GM21515 (cell line): ENCODE data around the gene MTHFR.

ENCODE experiments used
- ATAC-seq: cut with Tn5 transposase; IDR thresholded peaks from one replicate; pipeline ENCODE4 v1.9.1; 2021; ENCODE audit not compliant: unreplicated experiment

The MTHFR gene

DNA sequence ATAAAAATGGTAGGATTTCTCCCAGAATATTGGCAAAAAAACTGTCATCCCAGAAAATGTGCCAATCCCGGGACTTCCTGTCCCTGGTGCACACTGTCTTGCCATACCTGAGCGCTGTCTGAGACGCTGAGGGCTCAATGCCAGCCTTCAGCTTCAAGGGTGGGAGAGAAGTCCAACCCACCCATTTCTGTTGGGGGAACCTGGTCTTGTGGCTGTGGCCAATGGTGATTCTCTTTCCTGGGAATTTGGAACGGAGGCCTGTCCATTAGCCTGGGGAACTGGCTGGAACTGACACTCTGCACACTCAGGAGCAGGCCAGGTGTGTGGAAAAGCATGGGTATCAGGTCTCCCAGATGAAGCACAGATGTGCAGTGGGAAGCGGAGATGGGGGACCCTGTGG, 6.7 kb downstream of the MTHFR start:
- no peak for ATAC-seq

DNA sequence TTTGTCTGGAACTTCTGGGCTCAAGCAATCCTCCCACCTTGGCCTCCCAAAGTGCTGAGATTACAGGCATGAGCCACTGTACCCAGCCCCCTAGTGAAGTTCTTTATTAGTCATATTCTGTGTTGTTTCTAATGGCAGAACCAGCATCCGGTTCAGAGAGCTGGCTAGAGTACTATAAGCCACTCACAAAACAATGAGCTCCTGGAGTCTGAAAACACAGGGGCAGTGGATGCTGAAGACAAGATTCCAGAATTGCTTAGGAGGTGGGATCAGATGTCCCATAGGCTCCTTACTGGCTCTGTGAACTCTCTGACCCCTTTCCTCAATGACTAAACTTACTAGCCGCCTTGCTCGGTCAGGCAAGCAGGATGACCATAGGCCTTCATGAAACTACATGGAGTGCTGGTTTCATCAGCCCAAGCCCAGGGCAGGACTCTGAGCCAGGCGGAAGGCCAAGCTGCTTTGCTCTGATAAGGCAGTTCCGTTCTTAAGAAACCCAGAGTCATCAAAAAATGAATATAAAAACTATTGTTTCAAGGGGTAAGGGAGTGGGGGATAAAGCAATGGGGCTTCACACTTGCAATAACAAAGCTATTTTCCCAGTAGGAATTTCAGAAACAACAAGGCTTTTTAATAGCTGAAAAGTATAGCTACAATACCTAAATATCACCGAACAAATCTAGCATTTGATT, 8.1 kb downstream of the MTHFR start:
- no peak for ATAC-seq

DNA sequence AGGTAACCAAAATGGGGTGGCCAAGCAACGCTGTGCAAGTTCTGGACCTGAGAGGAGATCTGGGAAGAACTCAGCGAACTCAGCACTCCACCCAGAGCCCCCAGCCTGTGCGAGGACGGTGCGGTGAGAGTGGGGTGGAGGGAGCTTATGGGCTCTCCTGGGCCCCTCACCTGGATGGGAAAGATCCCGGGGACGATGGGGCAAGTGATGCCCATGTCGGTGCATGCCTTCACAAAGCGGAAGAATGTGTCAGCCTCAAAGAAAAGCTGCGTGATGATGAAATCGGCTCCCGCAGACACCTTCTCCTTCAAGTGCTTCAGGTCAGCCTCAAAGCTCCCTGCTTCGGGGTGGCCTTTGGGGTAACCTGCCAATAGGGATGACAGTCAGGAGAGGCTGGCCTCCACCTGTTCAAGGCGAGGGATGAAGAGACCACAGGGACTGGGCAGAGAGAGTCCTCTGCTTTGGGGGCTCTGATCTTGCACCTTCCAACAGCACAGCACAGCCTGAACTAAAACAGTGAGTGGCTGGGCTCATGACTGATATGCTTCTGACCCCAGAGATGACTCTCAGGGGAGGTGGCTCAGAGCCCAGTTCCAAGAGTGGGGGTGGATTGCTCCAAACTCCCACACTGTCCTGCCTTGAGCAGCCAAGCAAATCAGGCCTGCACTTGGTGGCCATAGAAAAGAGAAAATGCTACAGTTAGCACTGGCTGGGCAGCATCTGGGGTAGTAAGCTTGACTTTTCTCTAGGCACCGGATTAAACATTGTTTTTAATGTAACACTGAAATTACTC, 9.5 kb downstream of the MTHFR start:
- no peak for ATAC-seq

DNA sequence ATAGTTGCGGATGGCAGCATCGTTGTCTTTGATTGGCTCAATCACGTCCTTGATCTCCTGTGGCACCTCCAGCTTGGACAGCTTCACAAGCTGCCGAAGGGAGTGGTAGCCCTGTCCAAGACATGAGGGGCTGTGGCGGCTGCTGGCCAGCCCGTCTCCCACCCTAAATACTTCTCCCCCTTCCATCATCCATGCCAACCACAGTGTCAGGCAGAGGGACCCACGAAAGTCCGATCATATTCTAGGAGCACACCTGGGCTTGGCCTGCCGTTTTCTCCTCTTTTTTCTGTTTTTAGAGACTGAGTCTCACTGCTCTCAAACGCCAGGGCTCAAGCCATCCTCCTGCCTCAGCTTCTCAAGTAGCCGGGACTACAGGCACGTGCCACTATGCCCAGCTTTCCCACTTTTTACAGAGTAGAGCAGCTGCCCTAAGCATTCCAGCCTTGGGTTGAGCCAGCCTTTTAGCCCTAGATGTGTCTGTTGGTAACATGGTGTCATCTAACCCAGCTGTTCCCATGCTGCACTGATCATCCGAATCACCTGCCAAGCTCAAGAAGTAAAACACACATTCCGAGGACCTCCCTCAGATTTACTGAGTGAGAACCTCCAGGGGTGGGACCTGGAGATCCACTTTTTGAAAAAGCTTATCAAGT, 10.4 kb downstream of the MTHFR start:
- ATAC-seq = no peak

GRCh38 chr1:11794446-11795237, 11.1 kb downstream of the MTHFR start:
- ATAC-seq = no peak

GRCh38 chr1:11793819-11794218, 11.9 kb downstream of the MTHFR start:
- ATAC-seq = no peak

- ATAC-seq = no peak
Observed at GRCh38 chr1:11792106-11792505, 13.7 kb downstream of the MTHFR start.

DNA sequence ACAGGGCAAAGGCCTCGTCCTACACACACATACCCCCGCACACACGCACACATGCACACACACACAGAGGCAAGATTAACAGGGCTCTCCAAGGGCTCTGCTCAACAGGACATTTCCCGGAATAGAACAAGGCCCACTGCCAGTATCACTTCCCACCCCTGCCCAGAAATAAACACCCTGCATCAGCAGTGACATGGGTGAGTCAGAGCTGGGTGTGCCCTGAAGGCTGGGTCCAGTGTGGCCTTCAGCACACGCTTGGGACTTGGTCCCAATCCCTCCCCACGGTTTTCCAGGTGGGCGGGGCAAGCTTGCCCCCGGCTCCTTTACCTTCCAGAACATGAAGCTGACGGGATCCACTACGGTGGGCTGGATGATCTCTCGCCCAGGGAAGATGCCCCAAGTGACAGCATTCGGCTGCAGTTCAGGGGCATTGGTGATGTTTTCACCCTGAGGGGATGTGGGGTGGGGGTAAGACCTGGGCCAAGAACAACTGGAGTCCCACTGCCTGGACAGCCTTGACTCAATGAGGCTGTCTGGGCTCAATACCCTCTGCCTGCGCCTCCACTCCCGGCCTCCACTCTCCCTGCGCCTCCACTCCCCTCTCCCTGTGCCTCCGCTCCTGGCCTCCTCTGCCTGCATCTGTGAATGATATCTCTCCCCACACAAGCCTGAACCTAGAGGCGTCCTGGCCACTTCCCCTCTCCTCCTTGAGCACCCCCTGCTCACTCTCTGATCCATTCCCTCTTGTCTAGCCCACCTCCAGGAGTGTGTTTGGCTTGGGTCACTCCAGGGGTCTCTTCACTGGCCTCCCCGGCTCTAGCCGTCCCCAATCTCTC, 14.7 kb downstream of the MTHFR start:
- ATAC-seq = no peak

DNA sequence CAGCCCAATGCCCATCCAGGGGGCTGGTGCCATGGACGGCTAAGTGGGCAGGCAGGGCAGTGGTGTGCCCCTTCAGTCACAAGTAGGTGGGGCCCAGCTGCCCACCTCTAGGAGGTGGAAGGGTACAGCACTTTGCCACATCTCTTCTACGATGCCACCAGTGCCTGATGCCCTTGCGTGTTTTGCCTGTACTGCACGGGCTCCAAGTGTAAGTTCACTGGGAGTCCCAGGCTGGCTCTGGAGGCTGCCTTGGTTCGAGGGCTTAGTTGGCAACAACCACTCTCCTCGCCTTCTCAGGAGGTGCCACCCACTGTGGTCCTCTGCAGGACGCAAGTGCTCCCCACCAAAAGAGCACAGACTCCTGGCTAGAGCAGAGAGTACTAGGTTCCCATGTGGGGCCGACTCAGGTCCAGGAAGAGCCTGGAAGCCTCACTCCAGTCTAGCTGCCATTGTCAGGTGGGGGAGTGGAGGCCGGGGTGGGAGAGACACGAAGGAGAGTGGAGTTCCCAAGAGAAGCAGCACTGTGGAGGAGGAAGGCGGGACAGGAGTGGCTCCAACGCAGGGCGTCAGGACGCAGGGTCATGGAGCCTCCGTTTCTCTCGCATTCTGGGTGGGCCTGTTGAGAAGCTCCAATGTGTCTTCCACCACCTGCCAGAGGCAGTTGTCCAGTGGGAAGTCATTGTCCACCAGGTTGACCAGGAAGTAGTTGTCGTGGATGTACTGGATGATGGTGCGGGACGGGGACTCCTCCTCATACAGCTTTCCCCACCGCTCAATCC, 15.5 kb downstream of the MTHFR start:
- no peak for ATAC-seq

DNA sequence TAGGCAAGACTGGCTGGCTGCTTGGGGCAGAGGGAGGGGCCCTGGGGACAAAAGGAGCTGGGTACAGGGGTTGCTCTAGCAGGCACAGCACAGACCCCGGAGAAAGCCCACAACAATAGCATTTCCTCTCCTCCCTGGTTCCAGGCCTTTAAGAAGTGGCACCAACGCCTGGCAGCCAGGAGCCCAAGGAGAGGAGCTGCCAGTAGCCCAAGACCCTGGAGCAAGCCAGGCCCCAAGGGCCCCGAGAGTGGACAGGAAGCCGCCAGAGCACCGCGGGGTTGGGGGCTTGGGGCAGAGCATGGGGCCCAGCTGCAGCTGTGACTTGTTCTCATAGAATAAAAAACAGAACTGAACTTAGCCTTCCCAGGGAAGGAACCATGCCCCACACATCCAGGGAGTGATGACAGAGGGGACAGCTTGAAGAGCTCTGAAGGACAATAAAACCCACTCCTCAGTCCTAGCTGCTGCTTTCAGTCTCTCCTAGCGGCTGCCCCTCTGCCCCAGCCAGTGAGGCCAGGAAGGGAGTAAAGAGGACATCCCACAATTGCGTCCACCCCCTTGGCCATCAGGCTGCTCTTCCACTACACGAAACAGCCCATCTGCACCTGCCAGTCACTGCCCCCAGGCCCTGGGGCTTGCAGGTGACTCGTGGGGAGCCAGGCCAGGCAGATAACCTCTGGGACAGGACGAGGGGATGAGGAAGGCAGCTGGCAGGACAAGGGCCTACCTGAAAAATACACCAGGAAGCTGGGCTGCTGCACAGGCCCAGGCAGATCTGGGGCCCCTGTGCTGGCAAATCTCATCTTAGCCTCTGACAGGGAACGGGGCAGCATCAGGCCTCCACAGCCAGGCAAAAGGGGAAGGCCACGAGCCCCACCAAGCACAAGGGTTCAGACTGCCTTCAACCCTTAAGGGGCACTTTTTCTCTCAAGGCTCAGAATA, 16.4 kb downstream of the MTHFR start:
- no peak for ATAC-seq

DNA sequence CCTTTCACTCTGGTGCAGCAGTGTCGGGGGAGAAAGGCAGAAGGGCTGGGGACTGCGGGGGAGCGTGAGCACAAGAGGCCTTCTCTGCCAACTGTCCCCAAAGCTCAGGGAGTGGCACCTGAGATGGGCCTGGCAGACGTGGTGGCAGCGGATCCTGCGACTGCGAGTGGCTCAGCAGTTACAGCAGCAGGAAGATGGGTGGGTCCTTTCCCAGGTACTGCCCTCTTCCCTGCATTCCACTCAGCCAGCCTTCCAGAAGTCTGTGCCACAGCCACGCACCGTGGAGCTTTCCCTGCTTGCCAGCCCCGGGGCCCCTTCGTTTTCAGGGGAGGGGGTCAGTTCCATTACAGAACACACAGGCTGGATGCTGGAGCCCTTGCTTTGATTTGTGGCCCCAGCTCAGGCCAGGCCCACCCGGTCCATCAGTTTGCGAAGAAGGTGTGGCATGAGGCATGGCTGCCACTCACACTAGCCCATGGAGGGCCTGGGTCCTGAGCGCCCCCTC, 17.2 kb downstream of the MTHFR start:
- ATAC-seq = no peak

DNA sequence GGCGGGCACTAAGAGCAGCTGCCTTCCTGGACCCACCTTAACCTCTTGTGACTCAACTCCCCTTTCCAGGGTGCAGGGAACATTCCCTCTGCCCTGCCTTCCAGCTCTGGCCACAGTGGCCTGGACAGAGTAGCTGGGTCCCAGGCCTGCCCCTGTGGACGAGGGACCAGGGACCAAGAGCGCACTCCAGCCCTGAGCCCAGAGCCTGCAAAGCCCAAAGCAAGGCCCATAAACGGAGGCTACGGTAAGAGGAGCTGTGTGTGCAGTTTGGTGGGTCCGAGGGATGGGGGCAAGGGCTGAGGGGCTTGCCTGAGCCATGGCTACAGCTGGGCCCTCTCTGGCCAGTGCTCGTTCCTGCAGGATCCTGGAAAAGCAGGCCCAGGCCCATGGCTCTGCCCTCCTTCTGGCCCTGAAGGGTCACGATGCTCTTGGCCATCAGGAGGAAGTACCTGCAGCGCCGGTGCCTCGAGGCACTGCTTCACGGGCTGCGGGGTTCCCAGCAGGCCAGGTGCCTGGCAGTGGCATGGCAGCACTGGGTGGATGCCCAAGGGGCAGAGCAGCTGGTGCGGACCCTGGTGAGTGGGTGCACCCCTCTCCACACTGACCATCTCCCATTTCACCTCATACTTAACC, 17.8 kb downstream of the MTHFR start:
- no peak for ATAC-seq

GRCh38 chr1:11787251-11787803, 18.4 kb downstream of the MTHFR start:
- ATAC-seq = no peak

GRCh38 chr1:11786168-11786567, 19.6 kb downstream of the MTHFR start:
- ATAC-seq = no peak

GRCh38 chr1:11784993-11785769, 20.6 kb downstream of the MTHFR start:
- ATAC-seq = no peak

- ATAC-seq = no peak
Observed at GRCh38 chr1:11784256-11784992, 21.3 kb downstream of the MTHFR start.
